Activated B cell treated with CpG ODN at 0.5 μM for 24 hours (primary cell): ENCODE measurements around the gene CCR7. TPM values are rescaled to one million over a fixed set of nuclear protein-coding genes. Genes with fewer than 3 reads are reported as not detected.
"Not testable (repeated sequence)": the region's sequence is repeated elsewhere in the genome, so short reads cannot be mapped to it uniquely, and the experiment has no call there.

Source experiments
- ATAC-seq: fragments of 200-7000 bp; cut with Tn5 transposase; one replicate; pipeline ENCODE4 v1.10.0; 2021; ENCODE audit warnings: low read depth, mild to moderate bottlenecking, moderate library complexity
- CTCF ChIA-PET: fragments of 350-600 bp; sonication (Branson Sonifier 250); formaldehyde crosslinking; loops from one replicate; lab custom pipeline; 2021; ENCODE audit warnings: antibody characterized with exemption; lab: Charles Lee
- POLR2A ChIA-PET: fragments of 350-600 bp; sonication (Branson Sonifier 250); formaldehyde crosslinking; loops from one replicate; lab custom pipeline; 2021; ENCODE audit warnings: antibody characterized with exemption; lab: Charles Lee
- DNase-seq: peaks from one replicate; pipeline ENCODE4 v3.0.0; 2022
- H3K27ac Mint-ChIP-seq: one replicate; pipeline ENCODE4 v1.8.0; 2020; ENCODE audit warnings: mixed read lengths
- H3K27me3 Mint-ChIP-seq: one replicate; pipeline ENCODE4 v1.8.0; 2021; ENCODE audit warnings: mixed read lengths
- H3K36me3 Mint-ChIP-seq: one replicate; pipeline ENCODE4 v1.8.0; 2021; ENCODE audit warnings: low read depth, mixed read lengths
- H3K4me1 Mint-ChIP-seq: one replicate; pipeline ENCODE4 v1.8.0; 2021; ENCODE audit warnings: mixed read lengths
- H3K4me3 Mint-ChIP-seq: one replicate; pipeline ENCODE4 v1.8.0; 2020; ENCODE audit warnings: mild to moderate bottlenecking, mixed read lengths
- H3K9me3 Mint-ChIP-seq: one replicate; pipeline ENCODE4 v1.8.0; 2020; ENCODE audit warnings: mixed read lengths
- intact Hi-C: fragments of 100-400 bp; cut with micrococcal nuclease; formaldehyde crosslinking; loops from one replicate; pipeline ENCODE4 v1.15.1; 2024
- total RNA-seq: library from RNA; stranded (reverse); gene quantifications from 2 replicates; pipeline ENCODE4 v1.2.3, GENCODE V29; 2022
- TF ChIP-seq, protein P1 (sequence below): fragments of 200-600 bp; IDR thresholded peaks from one replicate; pipeline ENCODE4 v1.8.0; 2022; ENCODE audit warnings: antibody characterized with exemption, mild to moderate bottlenecking

CCR7 gene
- total RNA-seq, 1 donor from 2014 or later: 572 TPM

DNA sequence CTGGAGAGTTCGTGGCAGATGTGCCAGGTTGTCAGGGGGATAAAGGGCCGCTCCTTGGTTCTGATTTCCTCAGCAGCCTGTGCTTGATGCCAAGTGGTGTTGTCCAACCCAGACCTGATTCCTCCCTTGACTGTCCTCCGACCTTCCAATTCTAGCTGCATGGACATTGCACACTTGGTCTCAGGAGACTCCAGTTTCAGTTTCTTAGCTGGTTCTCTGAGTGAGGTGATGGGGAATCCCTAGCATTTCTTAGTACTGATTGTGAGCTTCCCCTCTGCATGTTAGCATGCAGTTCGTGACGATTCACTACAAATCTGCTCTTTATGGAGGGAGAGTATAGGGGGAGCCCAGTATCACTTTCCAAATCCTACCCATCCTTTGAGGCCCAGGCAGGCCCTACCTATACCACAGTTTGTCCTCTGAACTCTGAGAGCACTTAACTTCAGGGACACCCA lies 12.4 kb upstream of the CCR7 start:
- H3K4me1 Mint-ChIP-seq: peaks cover 79% of the 10 kb centered on the region
- intact Hi-C loops: loop anchor here (1.0 to 2.0 kb wide), 4 partner anchors 12 to 38 kb away; partner anchors contain the start of gene CCR7
- H3K4me3 Mint-ChIP-seq: peak overlapping the region; percentile 65
- ChIA-PET POLR2A (interaction anchor here (0.6 to 37.9 kb wide), 18 partner anchors 13 to 1126 kb away, joined by 3 to 1450 read pairs (median 4); partner anchors contain the start of genes CCR7 and MED1), CTCF (interaction anchor here (0.7 to 2.9 kb wide), 6 partner anchors 11 to 42 kb away, joined by 3 to 25 read pairs (median 4); no protein-coding TSS in a partner anchor)
- peaks cover 2% of the 10 kb centered on the region for H3K36me3 Mint-ChIP-seq
- TF ChIP-seq, protein P1, sequence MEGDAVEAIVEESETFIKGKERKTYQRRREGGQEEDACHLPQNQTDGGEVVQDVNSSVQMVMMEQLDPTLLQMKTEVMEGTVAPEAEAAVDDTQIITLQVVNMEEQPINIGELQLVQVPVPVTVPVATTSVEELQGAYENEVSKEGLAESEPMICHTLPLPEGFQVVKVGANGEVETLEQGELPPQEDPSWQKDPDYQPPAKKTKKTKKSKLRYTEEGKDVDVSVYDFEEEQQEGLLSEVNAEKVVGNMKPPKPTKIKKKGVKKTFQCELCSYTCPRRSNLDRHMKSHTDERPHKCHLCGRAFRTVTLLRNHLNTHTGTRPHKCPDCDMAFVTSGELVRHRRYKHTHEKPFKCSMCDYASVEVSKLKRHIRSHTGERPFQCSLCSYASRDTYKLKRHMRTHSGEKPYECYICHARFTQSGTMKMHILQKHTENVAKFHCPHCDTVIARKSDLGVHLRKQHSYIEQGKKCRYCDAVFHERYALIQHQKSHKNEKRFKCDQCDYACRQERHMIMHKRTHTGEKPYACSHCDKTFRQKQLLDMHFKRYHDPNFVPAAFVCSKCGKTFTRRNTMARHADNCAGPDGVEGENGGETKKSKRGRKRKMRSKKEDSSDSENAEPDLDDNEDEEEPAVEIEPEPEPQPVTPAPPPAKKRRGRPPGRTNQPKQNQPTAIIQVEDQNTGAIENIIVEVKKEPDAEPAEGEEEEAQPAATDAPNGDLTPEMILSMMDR: no peak
- ATAC-seq: peak; percentile 87
- H3K9me3 Mint-ChIP-seq: peaks cover 17% of the 10 kb centered on the region
- H3K27me3 Mint-ChIP-seq: no peaks in the 10 kb centered on the region
- no peak for DNase-seq
- peak overlapping the region; percentile 84 for H3K27ac Mint-ChIP-seq

DNA sequence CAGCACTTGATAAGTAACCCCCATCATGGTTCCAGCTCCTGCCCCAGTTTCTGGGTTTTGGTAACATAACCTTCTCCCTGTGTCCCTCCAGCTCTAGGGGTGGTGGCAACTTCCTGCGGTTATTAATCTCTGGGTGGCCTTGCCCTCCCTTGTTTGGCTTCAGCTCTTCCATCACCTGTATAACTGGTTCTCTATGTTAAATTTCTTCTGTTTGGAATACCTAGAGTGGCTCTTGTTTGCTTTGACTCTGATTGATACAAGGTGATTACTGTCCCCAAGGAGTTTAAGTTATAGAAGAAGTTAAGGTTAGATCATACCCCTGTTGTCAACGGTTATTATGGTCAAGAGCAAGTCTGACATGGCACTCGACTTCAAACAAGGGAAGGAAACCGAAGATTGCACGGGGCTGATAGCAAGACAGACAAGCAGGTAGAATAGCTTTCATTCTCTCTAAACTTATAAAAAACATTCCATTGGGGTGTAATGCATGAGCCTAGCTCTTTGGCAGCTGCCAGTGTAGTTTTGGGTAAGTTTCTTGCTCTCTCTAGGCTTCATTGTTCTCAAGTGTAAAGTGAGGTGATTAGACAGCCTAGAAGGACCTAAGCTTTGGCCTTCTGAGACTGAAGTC lies 11.0 kb upstream of the CCR7 start:
- Mint-ChIP-seq H3K9me3 (peaks cover 27% of the 10 kb centered on the region), H3K4me1 (peaks cover 79% of the 10 kb centered on the region), H3K4me3 (no peak overlapping the region), H3K36me3 (peaks cover 13% of the 10 kb centered on the region), H3K27ac (peak overlapping the region; percentile 26), H3K27me3 (no peaks in the 10 kb centered on the region)
- intact Hi-C loops: loop anchor here (2.0 kb wide), 1 partner anchor 15 kb away; no protein-coding TSS in a partner anchor
- TF ChIP-seq, protein P1: no peak
- ChIA-PET POLR2A (interaction anchor here (0.6 to 37.9 kb wide), 9 partner anchors 11 to 72 kb away, joined by 3 to 1450 read pairs (median 10); partner anchors contain the start of genes CCR7 and SMARCE1), CTCF (interaction anchor here (1.0 to 2.9 kb wide), 4 partner anchors 8 to 41 kb away, joined by 3 to 25 read pairs (median 4); no protein-coding TSS in a partner anchor)
- ATAC-seq: no peak
- no peak for DNase-seq

DNA sequence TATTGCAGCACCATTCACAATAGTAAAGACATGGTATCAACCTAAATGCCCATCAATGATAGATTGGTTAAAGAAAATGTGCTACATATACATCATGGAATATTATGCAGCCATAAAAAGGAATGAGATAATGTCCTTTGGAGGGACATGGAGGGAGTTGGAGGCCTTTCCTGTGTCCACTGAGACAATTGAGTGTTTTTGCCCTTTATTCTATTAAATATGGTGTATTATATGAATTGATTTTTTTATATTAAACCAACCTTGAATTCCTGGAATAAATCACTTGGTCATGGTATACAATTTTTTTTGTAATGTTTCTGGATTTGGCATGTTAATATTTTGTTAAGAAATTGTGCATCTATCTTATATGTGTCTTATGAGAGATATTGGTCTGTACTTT lies 9.0 kb upstream of the CCR7 start:
- Mint-ChIP-seq H3K4me1 (peaks cover 81% of the 10 kb centered on the region), H3K27me3 (no peaks in the 10 kb centered on the region), H3K9me3 (peaks cover 31% of the 10 kb centered on the region), H3K36me3 (peaks cover 17% of the 10 kb centered on the region), H3K4me3 (no peak overlapping the region), H3K27ac (no peak overlapping the region)
- CTCF ChIA-PET: no interaction called here
- intact Hi-C loops: no loop called here
- DNase-seq (no peak), ATAC-seq (no peak)
- POLR2A ChIA-PET: interaction anchor here (37.9 kb wide), 1 partner anchor 25 kb away, joined by 1450 read pairs; the partner anchor contains the start of gene CCR7
- TF ChIP-seq, protein P1: no peak

DNA sequence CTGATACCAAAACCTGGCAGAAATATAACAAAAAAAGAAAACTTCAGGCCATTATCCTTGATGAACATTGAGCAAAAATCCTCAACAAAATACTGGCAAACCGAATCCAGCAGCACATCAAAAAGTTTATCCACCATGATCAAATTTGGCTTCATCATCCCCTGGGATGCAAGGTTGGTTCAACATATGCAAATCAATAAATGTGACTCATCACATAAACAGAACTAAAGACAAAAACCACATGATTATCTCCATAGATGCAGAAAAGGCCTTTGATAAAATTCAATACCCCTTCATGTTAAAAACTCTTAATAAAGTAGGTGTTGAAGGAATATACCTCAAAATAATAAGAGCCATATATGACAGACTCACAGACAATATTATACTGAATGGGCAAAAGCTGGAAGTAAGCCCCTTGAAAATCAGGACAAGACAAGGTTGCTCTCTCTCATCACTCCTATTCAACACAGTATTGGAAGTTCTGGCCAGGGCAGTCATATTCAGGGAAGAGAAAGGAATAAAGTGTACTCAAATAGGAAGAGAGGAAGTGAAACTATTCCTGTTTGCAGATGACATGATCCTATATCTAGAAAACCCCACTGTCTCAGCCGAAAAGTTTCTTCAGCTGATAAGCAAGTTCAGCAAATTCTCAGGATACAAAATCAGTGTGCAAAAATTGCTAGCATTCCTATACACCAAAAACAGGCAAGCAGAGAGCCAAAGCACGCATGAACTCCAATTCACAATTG lies 7.1 kb upstream of the CCR7 start:
- ChIA-PET CTCF (interaction anchor here (1.2 to 1.3 kb wide), 3 partner anchors 8 to 43 kb away, joined by 3 to 6 read pairs (median 4); no protein-coding TSS in a partner anchor), POLR2A (interaction anchor here (0.6 to 37.9 kb wide), 5 partner anchors 16 to 43 kb away, joined by 3 to 1450 read pairs (median 6); partner anchors contain the start of gene CCR7)
- Mint-ChIP-seq H3K4me1 (peaks cover 79% of the 10 kb centered on the region), H3K36me3 (peaks cover 17% of the 10 kb centered on the region), H3K27ac (peak overlapping the region; percentile 78), H3K9me3 (peaks cover 31% of the 10 kb centered on the region), H3K4me3 (peak overlapping the region; percentile 58)
- H3K27me3 Mint-ChIP-seq, intact Hi-C loops, DNase-seq: not testable (repeated sequence)
- peak; percentile 20 for ATAC-seq

DNA sequence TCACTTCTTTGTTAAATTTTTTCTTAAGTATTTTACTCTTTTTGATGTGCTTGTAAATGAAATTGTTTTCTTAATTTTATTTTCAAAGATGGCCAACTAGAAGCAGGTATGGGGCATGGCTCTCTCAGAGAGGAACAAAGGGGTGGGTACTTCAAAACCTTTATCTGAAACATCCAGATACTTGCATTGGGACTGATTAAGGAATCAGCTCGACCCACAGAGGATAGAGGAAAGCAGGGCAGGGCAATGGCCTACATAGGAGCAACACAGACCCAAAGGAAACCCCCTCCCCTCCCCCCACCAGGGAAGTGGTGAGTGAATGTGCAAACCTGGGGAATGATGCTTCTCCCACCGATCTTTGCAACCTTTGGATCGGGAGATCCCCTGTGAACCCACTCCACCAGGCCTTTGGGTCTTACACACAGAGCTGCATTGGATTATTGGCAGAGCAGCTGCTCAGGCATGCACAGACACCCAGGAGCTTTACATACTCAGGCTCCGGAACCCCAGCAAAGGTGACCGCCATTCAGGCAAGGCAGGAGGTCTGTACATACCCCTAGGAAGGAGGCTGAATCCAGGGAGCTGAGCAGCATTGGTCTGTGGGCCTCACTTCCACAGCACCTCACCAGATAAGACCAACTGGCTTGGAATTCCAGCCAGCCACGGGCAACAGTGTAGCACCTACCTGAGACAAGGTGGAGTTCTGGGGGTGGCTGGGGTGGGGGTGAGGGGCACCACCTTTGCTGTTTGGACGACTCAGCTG lies 3.0 kb upstream of the CCR7 start:
- H3K4me1 Mint-ChIP-seq: peaks cover 78% of the 10 kb centered on the region
- TF ChIP-seq, protein P1: no peak
- peak overlapping the region; percentile 73 for H3K27ac Mint-ChIP-seq
- intact Hi-C loops: no loop called here
- no peak for ATAC-seq
- no peak overlapping the region for H3K4me3 Mint-ChIP-seq
- no peaks in the 10 kb centered on the region for H3K27me3 Mint-ChIP-seq
- no peak for DNase-seq
- peaks cover 35% of the 10 kb centered on the region for H3K36me3 Mint-ChIP-seq
- ChIA-PET CTCF (interaction anchor here (0.7 to 1.5 kb wide), 5 partner anchors 9 to 51 kb away, joined by 3 to 4 read pairs (median 3); no protein-coding TSS in a partner anchor), POLR2A (interaction anchor here (1.0 to 40.7 kb wide), 9 partner anchors 8 to 56 kb away, joined by 3 to 1450 read pairs (median 6); partner anchors contain the start of gene CCR7)
- peaks cover 16% of the 10 kb centered on the region for H3K9me3 Mint-ChIP-seq
